Gastroesophageal sphincter (tissue), 3 donors: ENCODE data around the gene CTIF.
A peak's percentile ranks its signal among the peaks of the same experiment; 100 is the strongest.

Experiments used
- CTCF ChIP-seq, 4 experiments: fragments of 200-600 bp in 2 of 4; fragments of 450-650 bp in 2 of 4; sonication (generic) in 1 of 4; IDR thresholded peaks; one replicate each; pipeline ENCODE4 v1.5.1; 2017 to 2019; ENCODE audit warnings: antibody characterized with exemption in 4 of 4, mild to moderate bottlenecking in 2 of 4, moderate library complexity in 2 of 4
- EP300 ChIP-seq: sonication (generic); formaldehyde crosslinking; IDR thresholded peaks from one replicate; pipeline ENCODE4 v1.6.1; 2017; ENCODE audit warnings: antibody characterized with exemption, mild to moderate bottlenecking
- POLR2A ChIP-seq, 2 donors: fragments of 450-650 bp; IDR thresholded peaks; one replicate each; pipeline ENCODE4 v1.6.1; 2017; ENCODE audit warnings: antibody characterized with exemption in 2 of 2, mild to moderate bottlenecking in 2 of 2, moderate library complexity in 1 of 2
- POLR2AphosphoS5 ChIP-seq: sonication (generic); formaldehyde crosslinking; IDR thresholded peaks from one replicate; pipeline ENCODE4 v1.6.1; 2017; ENCODE audit warnings: antibody characterized with exemption

DNA sequence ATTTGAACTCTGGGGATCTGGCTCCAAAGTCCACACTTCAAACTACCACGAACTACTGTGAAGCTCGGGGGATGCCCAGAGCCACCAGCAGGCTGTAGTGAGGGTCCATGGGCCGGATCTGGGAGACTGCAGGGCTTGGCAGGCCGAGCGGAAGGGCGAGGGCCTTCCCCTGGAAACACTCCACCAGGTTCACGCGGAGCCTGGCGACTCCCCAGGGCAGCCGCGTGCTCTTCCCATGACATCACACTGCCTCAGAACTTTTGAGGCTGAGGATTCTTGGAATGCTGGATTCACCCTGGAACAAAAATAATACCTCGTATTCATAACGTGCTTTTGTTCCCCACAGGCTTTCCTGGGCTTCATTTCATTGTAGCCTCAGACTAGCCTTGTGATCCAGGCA is 210.9 kb downstream of the CTIF start:
- TF ChIP-seq CTCF (IDR thresholded peaks at IDR 0.05) (peak in 3 of 4 experiments; percentile 11 to 39 (median 31)), POLR2AphosphoS5 (peak; percentile 9), POLR2A (IDR thresholded peaks at IDR 0.05) (no peak), EP300 (no peak)
